HG03342 (cell line): ENCODE results near the gene SLC35D3.
"Not testable (repeated sequence)": the region's sequence is repeated elsewhere in the genome, so short reads cannot be mapped to it uniquely, and the experiment has no call there.

Experiments used
- ATAC-seq: cut with Tn5 transposase; IDR thresholded peaks from one replicate; pipeline ENCODE4 v1.9.1; 2021; ENCODE audit warnings: mild to moderate bottlenecking, moderate library complexity; ENCODE audit not compliant: unreplicated experiment

SLC35D3 gene

GRCh38 chr6:136923116-136923953 lies 1.2 kb downstream of the SLC35D3 start:
- ATAC-seq = no peak

GRCh38 chr6:136923954-136924673 lies 2.0 kb downstream of the SLC35D3 start:
- ATAC-seq = no peak

- ATAC-seq = no peak
Measured at GRCh38 chr6:136926383-136926782, 4.3 kb downstream of the SLC35D3 start.

DNA sequence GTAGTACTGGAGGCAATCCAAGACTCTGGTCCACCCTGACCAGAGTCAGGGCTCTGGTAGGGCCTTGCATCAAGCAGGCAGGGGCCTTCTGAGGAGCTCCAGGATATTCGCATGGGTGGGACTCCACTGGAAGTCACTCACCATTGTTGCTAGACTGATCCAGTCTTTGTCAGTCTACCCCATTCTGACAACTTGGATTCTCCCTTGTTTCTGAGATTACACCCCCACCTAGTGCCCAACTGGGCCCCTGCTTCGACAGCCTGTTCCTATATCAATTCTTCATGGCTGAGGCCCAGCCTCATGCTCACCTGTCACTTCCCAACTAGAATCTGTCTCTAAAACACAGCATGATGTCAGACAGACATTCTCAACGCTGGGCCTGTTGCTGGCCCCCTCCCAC lies 5.2 kb downstream of the SLC35D3 start:
- no peak for ATAC-seq

- no peak for ATAC-seq
Measured at GRCh38 chr6:136930528-136930927, 8.4 kb downstream of the SLC35D3 start.

DNA sequence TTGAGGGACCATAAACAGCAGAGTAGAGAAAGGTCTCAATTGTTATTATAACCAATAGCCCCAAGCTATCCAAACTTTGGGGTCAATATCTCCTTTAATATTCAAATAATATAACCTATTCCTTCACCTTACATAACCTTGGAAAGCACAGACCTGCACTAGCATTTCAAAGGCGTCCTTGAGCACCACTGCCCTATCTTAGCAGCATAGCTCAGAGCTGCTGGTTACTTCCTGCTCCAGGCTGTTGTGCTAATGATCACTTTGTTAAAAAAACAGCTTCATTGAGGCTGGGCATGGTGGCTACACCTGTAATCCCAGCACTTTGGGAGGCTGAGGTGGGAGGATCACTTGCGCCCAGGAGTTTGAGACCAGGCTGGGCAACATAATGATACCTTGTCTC lies 10.5 kb downstream of the SLC35D3 start:
- no peak for ATAC-seq

- ATAC-seq = no peak
Measured at GRCh38 chr6:136945072-136945471, 23.0 kb downstream of the SLC35D3 start.

DNA sequence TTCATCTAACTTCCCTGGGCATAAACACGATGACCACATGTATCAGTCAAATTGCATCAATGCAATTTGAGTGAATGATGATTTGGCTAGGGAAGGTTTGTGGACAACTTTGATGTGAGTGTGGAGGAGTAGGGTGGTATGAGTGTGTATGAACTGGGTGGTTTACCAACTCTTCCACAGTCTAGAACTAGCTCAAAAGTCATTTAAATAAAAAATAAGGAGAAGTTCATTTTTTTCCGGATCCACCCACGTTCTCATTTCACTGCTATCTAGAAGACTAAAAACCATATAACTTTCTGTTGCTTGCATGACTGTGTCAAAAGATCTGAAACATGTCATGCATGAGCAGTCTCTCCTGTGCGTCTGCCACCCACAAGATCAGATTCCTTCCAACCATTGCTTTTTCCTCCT lies 23.6 kb downstream of the SLC35D3 start:
- no peak for ATAC-seq

DNA sequence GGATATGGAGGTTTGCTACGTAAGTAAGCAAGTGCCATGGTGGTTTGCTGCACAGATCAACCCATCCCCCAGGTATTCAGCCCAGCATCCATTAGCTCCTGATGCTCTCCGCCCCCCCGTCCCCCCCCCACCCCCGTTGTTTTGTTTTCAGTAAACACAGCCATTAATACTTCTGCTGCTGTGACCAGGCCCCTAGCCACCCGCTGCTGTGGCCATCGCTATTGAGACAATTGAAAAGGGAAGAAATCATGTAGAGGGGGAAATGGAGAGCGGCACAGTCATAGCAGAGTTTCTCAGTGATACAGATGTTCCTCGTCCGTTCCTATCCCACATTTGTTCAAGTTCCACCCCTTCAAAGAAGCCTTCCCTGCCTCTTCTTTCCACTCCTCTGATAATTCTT lies 24.9 kb downstream of the SLC35D3 start:
- ATAC-seq = no peak

- not testable (repeated sequence) for ATAC-seq
Measured at GRCh38 chr6:136949957-136950356, 27.9 kb downstream of the SLC35D3 start.

- no peak for ATAC-seq
Measured at GRCh38 chr6:136950436-136951126, 28.5 kb downstream of the SLC35D3 start.

- ATAC-seq = no peak
Measured at GRCh38 chr6:136952714-136953260, 30.7 kb downstream of the SLC35D3 start.

DNA sequence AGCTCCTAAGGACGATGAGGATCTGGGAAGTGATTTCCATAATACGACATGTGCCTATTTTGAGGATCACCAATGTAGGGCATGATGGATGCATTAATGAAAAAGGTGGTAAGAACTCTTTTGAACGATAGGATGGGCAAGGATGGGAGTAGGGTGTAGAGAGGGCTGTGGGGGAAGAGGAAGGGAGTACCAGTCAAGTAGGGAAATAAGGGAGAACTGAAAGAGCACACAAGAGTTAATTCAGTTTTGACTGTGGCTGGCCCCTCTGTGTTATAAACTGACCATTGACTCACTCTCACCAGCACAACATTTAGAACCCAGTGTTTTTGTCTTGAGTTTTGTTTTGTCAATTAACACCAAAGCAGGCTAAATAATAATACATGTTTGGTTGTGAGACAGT lies 33.0 kb downstream of the SLC35D3 start:
- ATAC-seq = no peak

DNA sequence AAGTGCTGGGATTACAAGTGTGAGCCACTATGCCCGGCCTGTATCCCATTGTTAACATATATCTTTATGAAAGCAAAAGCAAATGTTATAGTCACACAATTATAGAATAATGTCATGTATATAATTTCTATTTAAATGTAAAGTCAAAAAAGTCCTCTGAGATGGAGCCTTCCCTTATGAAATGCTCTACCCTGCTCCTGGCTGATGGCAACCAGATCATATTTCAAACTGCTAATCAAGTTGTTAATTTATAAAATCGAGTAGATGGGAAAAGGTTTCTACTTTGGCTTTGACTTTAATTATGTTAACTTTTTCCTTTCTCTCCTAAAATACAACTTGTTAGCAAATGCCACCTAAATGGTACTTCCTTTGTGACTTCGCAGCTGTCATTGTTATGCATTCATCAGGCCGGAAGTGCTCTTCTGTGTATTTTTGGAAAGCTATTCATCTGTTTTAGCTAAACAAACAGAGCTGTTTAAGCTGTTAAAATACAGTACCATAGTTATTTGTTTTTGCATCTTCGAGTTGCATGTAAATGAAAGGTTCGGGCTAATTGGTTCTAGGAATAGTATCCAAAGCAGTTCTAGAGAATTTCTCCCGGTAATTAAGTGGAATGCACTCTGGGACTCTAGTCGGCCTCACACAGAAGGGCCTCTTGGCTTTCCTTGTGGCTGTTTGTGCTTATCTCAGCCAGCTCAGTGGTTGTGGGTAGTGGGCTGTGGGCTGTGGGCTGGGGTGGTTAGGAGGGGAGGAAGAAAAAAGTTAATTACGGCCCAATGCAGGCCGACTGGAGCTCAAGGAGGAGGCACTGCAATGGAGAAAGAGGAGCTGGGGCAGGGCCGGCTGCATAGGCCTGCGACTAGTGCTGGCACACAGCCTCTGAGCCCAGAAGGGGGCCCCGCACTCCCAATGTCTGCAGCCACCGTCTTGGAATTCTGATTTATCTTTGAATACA lies 34.8 kb downstream of the SLC35D3 start:
- ATAC-seq = no peak

GRCh38 chr6:136958168-136958567 lies 36.1 kb downstream of the SLC35D3 start:
- no peak for ATAC-seq

DNA sequence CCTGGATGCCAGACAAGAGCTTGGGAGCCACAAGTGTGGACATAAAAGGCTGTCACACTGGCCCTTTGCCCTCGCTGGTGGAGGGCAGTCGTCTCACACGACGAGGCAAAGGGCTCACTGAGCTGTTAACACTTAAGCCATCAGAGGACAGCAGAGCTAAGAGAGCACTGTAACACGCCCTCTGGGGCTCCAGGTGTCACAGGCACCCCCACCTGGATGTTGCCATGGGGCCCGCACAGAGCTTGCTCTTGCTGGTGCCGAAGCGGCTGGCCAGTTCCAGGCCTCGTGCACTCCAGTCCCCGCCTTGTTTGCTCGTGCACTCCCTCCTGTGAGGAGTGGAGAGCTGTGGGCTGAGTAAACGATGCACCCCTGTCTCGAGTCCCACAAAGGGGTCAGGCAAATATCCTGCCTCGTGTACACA lies 37.4 kb downstream of the SLC35D3 start:
- ATAC-seq = no peak

GRCh38 chr6:136959935-136960334 lies 37.8 kb downstream of the SLC35D3 start:
- ATAC-seq = not testable (repeated sequence)

DNA sequence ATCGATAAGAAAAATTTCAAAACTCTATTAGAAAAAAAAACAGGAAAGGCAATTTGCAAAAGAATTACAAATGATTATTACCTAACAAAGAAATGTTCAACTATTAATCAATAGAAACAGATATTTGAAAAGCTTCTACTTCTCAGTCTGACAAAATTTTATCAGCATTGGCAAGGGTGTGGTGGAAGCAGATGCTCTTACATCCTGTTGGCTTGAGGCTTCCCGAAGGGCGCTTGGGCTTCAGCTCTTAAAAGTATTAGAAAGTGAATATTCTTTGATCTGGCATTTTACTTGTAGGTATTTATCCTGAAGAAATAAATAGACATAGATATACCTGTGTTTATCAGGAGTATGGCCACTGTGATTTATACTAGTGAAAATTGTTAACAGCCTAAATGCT lies 38.7 kb downstream of the SLC35D3 start:
- no peak for ATAC-seq

DNA sequence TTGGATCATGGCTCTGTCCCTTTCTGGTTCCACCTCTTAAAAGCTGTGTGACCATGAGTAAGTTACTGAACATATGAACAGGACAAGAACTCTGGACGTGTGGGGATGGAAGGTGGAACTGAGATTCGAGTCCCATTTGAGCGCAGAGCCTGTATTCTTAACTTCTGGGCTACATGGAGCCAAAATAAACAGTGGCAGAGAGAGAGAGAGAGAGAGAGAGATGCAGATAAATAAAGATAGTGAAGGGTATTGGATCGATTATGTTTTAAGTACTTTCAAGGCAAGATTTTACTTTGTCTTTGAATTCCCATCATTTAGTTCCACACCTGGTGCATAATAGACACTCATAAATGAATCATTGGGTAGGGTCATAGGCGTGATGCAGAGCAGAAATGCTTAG lies 39.7 kb downstream of the SLC35D3 start:
- no peak for ATAC-seq

DNA sequence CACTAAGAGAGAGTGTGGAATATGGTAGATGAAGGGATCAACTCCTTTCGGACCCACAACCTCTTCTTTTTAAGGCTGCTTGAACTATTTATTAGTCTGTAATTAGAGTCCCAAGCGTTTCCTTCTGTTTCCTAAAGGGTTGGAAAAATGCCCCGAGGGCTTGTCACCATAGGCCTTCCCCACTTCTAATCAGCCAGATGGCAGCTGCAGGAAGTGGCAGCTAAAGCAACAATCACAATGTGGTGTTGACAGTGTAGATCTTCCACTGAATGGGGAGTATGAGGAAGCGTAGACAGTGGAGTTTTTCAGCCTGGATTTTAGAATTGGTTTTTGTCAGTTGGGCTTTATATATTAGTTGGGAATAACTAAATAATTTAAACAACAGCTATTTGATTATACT lies 40.6 kb downstream of the SLC35D3 start:
- ATAC-seq = no peak
